GM19025 (cell line): ENCODE measurements around the gene TVP23B.
"Not testable (repeated sequence)": the region's sequence is repeated elsewhere in the genome, so short reads cannot be mapped to it uniquely, and the experiment has no call there.

ENCODE experiments used
- ATAC-seq: cut with Tn5 transposase; IDR thresholded peaks from one replicate; pipeline ENCODE4 v1.9.1; 2021; ENCODE audit warnings: mild to moderate bottlenecking, low read depth, moderate library complexity; ENCODE audit not compliant: unreplicated experiment

Gene TVP23B

GRCh38 chr17:18786890-18787289, 5.9 kb downstream of the TVP23B start:
- not testable (repeated sequence) for ATAC-seq

GRCh38 chr17:18791402-18791801, 10.4 kb downstream of the TVP23B start:
- ATAC-seq: not testable (repeated sequence)

- ATAC-seq: not testable (repeated sequence)
Measured at GRCh38 chr17:18794841-18795240, 13.9 kb downstream of the TVP23B start.

GRCh38 chr17:18796887-18797286, 15.9 kb downstream of the TVP23B start:
- not testable (repeated sequence) for ATAC-seq

- ATAC-seq: not testable (repeated sequence)
Measured at GRCh38 chr17:18803458-18804245, 22.7 kb downstream of the TVP23B start.

GRCh38 chr17:18815924-18816323, 34.9 kb downstream of the TVP23B start:
- not testable (repeated sequence) for ATAC-seq

- not testable (repeated sequence) for ATAC-seq
Measured at GRCh38 chr17:18816489-18817371, 35.7 kb downstream of the TVP23B start.

GRCh38 chr17:18821430-18821829, 40.4 kb downstream of the TVP23B start:
- not testable (repeated sequence) for ATAC-seq

GRCh38 chr17:18827613-18828012, 46.6 kb downstream of the TVP23B start:
- ATAC-seq: not testable (repeated sequence)

- no peak for ATAC-seq
Measured at GRCh38 chr17:18848501-18848900, 67.5 kb downstream of the TVP23B start.

GRCh38 chr17:18850679-18851078, 69.7 kb downstream of the TVP23B start:
- no peak for ATAC-seq

- no peak for ATAC-seq
Measured at GRCh38 chr17:18851201-18851600, 70.2 kb downstream of the TVP23B start.

GRCh38 chr17:18854956-18855355, 74.0 kb downstream of the TVP23B start:
- ATAC-seq: no peak

- ATAC-seq: peak; percentile 64
Measured at GRCh38 chr17:18855831-18856569, 75.0 kb downstream of the TVP23B start.
